Vagina (tissue), 2 donors: ENCODE data around the gene EFHD1.

Experiments
- POLR2A ChIP-seq, 2 donors: fragments of 450-650 bp; IDR thresholded peaks; one replicate each; pipeline ENCODE4 v1.6.1; 2017; ENCODE audit warnings: antibody characterized with exemption in 2 of 2, mild to moderate bottlenecking in 2 of 2, moderate library complexity in 2 of 2
- TF ChIP-seq, protein P1 (sequence below), 3 experiments: fragments of 450-650 bp in 2 of 3; fragments of 200-600 bp in 1 of 3; sonication (generic) in 1 of 3; IDR thresholded peaks; one replicate each; pipeline ENCODE4 v1.5.1; 2017 to 2019; ENCODE audit warnings: antibody characterized with exemption in 3 of 3, mild to moderate bottlenecking in 2 of 3, moderate library complexity in 2 of 3

DNA sequence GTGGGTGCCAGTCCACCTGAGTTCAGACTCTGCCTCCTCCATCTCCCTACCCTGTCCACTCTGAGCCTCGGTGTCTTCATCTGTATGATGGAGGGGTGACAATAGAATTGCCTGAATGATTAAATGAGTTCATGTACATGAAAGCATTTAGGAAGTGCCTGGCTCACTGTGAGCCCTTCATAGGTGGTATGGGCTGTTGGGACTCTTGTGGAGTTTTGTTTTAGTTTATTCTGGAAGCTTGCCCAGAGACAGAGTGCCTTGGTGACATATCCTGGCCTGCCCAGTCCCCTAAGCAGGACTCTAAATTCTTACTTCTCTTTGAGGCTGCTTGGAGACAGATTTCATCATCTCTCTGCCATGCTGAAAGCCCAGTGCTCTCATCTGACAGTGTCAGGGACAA lies 39.2 kb downstream of the EFHD1 start:
- TF ChIP-seq POLR2A (IDR thresholded peaks at IDR 0.05) = no peak
- TF ChIP-seq, protein P1, sequence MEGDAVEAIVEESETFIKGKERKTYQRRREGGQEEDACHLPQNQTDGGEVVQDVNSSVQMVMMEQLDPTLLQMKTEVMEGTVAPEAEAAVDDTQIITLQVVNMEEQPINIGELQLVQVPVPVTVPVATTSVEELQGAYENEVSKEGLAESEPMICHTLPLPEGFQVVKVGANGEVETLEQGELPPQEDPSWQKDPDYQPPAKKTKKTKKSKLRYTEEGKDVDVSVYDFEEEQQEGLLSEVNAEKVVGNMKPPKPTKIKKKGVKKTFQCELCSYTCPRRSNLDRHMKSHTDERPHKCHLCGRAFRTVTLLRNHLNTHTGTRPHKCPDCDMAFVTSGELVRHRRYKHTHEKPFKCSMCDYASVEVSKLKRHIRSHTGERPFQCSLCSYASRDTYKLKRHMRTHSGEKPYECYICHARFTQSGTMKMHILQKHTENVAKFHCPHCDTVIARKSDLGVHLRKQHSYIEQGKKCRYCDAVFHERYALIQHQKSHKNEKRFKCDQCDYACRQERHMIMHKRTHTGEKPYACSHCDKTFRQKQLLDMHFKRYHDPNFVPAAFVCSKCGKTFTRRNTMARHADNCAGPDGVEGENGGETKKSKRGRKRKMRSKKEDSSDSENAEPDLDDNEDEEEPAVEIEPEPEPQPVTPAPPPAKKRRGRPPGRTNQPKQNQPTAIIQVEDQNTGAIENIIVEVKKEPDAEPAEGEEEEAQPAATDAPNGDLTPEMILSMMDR (IDR thresholded peaks at IDR 0.05) = no peak
